Spinal cord (tissue), 10 donors: ENCODE results near the gene MPST. TPM values are rescaled to one million over a fixed set of nuclear protein-coding genes. Genes with fewer than 3 reads are reported as not detected.

ENCODE experiments used
- DNase-seq, 6 donors: peaks; one replicate each; pipeline versions ENCODE4 v3.0.0 to v3.0.0-alpha.2; 2013 to 2015; ENCODE audit warnings: low spot score in 6 of 6, low read depth in 4 of 6
- H3K27ac ChIP-seq: one replicate; pipeline ENCODE4 v1.5.1; 2013; ENCODE audit warnings: low read depth, low read length, control low read depth
- H3K27me3 ChIP-seq: one replicate; pipeline ENCODE4 v1.6.1; 2013; ENCODE audit warnings: low read length; ENCODE audit not compliant: control insufficient read depth, insufficient read depth
- H3K36me3 ChIP-seq: one replicate; pipeline ENCODE4 v1.6.1; 2013; ENCODE audit warnings: low read length; ENCODE audit not compliant: control insufficient read depth, insufficient read depth
- H3K4me1 ChIP-seq: one replicate; pipeline ENCODE4 v1.6.1; 2013; ENCODE audit warnings: low read length; ENCODE audit not compliant: control insufficient read depth, insufficient read depth
- H3K4me3 ChIP-seq: one replicate; pipeline ENCODE4 v1.5.1; 2013; ENCODE audit warnings: low read depth, low read length, control low read depth
- H3K9me3 ChIP-seq: one replicate; pipeline ENCODE4 v1.6.1; 2013; ENCODE audit warnings: low read length; ENCODE audit not compliant: control insufficient read depth, insufficient read depth
- WGBS: methylation state at CpG from one replicate; pipeline ENCODE4 v1.1.5; 2013; ENCODE audit warnings: missing lambda C conversion rate; ENCODE audit not compliant: insufficient coverage; 5-methylcytosine and 5-hydroxymethylcytosine counted together
- polyA plus RNA-seq, 2 donors: library from polyadenylated mRNA; unstranded; fragments of 120-200 nt; gene quantifications; one replicate each; pipeline ENCODE4 v1.2.1, GENCODE V29; 2013; ENCODE audit not compliant: insufficient read length in 2 of 2
- total RNA-seq, 2 donors: library from RNA; depleted of rRNA in 1 of 2; stranded (reverse); fragments of 120-200 nt in 1 of 2; fragments of >200 nt in 1 of 2; gene quantifications; one replicate each; pipeline versions ENCODE4 v1.2.3 to v1.2.4, GENCODE V29; 2013 to 2014
- donor health status: healthy.

The MPST gene
- total and polyA plus RNA-seq, 4 donors = 20.1 to 65.1 (median 47.5) TPM

DNA sequence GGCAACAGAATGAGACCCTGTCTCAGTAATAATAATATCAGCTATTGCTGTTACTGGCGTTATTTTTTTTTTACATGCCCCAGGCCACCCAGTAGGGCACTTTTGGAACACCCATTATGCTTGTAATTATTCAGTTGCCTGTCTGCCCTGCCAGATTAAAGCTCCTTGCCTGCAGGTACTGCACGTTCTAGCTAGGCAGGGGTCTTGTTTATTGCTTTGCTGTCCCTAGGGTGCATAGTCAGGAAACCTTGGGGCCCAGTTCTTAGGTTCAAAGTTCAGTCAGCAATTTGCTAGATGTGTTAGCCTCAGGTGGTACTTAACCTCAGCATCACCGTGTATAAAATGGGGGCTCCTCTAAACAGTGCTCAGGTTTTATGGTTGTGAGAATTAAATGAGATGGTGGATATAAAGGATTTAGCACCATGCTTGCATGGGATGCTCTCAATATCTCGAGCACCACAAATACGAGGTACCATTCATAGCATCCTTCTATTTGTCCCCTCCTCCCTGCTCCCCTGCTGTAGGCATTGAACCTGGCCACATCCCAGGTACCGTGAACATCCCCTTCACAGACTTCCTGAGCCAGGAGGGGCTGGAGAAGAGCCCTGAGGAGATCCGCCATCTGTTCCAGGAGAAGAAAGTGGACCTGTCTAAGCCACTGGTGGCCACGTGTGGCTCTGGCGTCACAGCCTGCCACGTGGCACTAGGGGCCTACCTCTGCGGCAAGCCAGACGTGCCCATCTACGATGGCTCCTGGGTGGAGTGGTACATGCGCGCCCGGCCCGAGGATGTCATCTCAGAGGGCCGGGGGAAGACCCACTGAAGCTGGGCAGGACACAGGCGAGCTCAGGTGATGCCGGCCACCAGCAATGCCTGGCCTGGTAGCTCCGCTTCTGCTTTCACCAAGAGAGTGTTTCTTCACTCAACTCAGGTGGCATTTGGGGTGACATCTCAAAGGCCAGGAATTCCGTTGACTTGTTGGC, 9.4 kb downstream of the MPST start:
- WGBS = 93% methylated on average over 21 of the region's 22 CpGs
- Histone ChIP-seq H3K36me3 (peaks cover 63% of the 10 kb centered on the region), H3K4me1 (no peaks in the 10 kb centered on the region), H3K27ac (no peak overlapping the region), H3K27me3 (no peaks in the 10 kb centered on the region), H3K9me3 (no peaks in the 10 kb centered on the region), H3K4me3 (no peak overlapping the region)
- no peak for DNase-seq

DNA sequence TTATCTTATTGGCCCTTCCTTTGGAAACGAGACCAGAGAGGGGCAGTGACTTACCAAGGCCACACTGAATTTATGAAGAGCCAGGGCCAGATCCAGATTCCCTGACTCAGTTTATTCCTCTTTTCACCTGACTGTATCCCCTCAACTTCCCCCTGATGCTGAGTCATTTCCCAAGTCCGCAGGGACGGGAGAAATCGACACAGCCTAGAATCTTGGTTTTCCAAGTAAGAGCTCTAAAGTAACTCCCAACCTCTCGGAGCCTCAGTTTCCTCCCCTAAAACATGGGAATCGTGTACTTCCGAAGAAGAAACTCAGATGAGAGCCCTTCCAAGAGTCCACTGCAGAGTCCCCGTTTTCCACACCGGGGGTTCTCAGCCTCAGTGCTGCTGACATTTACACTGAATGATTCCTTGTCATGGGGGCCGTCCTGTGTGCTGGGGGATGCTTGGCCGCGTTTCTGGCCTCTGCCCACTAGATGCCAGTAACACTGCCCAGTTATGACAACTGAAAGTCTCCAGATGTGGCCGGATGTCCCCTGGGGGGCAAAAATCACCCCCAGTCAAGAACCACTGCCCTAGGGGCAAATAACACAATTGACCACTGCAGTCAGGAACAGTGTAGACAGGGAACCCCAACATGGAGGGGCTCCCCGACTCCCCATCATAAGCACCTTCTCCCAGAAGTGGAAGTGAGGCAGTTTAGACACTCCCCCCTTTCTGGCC, 11.2 kb downstream of the MPST start:
- Histone ChIP-seq H3K4me3 (no peak overlapping the region), H3K9me3 (no peaks in the 10 kb centered on the region), H3K36me3 (peaks cover 46% of the 10 kb centered on the region), H3K4me1 (no peaks in the 10 kb centered on the region), H3K27ac (no peak overlapping the region), H3K27me3 (no peaks in the 10 kb centered on the region)
- no peak for DNase-seq
- WGBS = 68% methylated on average over 14 of the region's 14 CpGs

DNA sequence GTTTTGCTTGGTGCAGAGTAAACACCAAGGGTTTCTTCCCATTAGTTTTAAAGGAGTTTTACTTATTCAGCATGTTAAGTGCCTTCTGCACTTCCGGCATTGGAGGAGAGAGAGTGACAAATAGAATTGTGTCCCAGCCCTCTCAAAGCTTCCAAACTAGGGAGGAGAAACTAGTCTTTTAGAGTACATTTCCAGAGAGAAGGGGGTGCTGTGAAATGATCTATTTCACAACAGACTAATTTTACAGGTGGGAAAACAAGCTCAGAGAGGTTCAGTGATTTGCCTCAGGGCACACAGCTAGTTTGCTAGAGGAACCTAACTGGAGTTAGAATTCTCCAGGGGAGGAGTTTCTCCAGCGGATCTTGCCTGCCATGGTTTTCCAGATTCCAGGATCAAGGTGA, 12.6 kb downstream of the MPST start:
- no peak overlapping the region for H3K4me3 ChIP-seq

GRCh38 chr22:37032535-37033460, 13.3 kb downstream of the MPST start:
- Histone ChIP-seq H3K36me3 (peaks cover 25% of the 10 kb centered on the region), H3K4me1 (no peaks in the 10 kb centered on the region), H3K9me3 (no peaks in the 10 kb centered on the region), H3K4me3 (no peak overlapping the region), H3K27me3 (no peaks in the 10 kb centered on the region), H3K27ac (no peak overlapping the region)
- WGBS = 70% methylated on average over 13 of the region's 18 CpGs
- peak in 1 of 6 donors; percentile 23 for DNase-seq

More for the DNA sequence above, 12.6 kb downstream of the MPST start:
- peaks cover 32% of the 10 kb centered on the region for H3K36me3 ChIP-seq
- no peaks in the 10 kb centered on the region for H3K9me3 ChIP-seq
- no peak for DNase-seq
- WGBS = 63% methylated on average over 1 of the region's 2 CpGs
- H3K4me1 ChIP-seq = no peaks in the 10 kb centered on the region
- no peak overlapping the region for H3K27ac ChIP-seq
- no peaks in the 10 kb centered on the region for H3K27me3 ChIP-seq

DNA sequence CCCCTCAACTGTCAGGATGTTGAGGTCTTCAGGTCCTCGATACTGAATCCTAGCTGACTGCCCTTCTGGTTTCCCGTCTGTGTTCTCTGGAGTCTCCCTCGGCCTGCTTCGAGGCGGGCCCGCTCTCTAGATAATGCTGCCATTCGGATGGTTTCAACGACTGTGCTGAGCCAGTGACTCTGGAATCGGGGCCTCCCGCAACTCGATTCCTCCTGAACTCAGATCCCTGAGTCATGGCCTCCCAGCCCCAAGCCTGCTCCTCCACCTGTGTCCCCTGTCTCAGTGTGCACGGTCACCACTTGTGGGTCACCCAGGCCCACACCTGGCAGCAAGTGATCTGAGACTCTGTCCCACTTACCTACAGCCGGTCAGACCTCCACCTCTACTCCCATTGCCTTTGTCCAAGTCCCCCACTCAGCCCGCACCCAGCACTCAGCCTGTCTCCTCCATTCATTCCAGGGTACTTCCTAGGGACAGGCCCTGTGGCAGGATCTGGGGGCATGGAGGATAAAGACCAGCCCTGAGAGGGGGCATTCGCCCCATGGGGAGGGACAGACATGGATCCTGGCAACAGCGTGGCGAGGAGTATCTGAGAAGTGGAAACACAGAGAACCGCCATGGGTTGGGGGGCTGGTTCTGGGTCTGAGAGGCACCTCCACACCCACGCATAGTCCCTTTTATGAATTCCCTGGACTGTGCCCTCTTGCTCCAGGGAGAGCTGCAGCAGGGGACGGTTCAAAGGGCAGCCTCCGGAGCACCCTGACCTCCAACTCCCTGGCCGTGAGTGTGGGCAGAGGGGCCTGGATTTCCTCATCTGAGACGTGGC, 14.3 kb downstream of the MPST start:
- Histone ChIP-seq H3K4me1 (no peaks in the 10 kb centered on the region), H3K36me3 (peaks cover 25% of the 10 kb centered on the region), H3K4me3 (no peak overlapping the region), H3K27ac (no peak overlapping the region), H3K27me3 (no peaks in the 10 kb centered on the region), H3K9me3 (no peaks in the 10 kb centered on the region)
- DNase-seq = no peak
- WGBS = 90% methylated on average over 19 of the region's 23 CpGs

GRCh38 chr22:37036655-37037377, 17.3 kb downstream of the MPST start:
- no peak for DNase-seq
- H3K4me1 ChIP-seq = no peaks in the 10 kb centered on the region
- no peaks in the 10 kb centered on the region for H3K9me3 ChIP-seq
- peaks cover 4% of the 10 kb centered on the region for H3K36me3 ChIP-seq
- 93% methylated on average over 11 of the region's 11 CpGs for WGBS
- no peak overlapping the region for H3K4me3 ChIP-seq
- no peaks in the 10 kb centered on the region for H3K27me3 ChIP-seq
- no peak overlapping the region for H3K27ac ChIP-seq

GRCh38 chr22:37037669-37038068, 18.1 kb downstream of the MPST start:
- Histone ChIP-seq H3K4me1 (no peaks in the 10 kb centered on the region), H3K27me3 (no peaks in the 10 kb centered on the region), H3K27ac (no peak overlapping the region), H3K9me3 (no peaks in the 10 kb centered on the region), H3K4me3 (no peak overlapping the region), H3K36me3 (peaks cover 4% of the 10 kb centered on the region)
- WGBS = 49% methylated on average over 11 of the region's 14 CpGs
- DNase-seq = no peak

DNA sequence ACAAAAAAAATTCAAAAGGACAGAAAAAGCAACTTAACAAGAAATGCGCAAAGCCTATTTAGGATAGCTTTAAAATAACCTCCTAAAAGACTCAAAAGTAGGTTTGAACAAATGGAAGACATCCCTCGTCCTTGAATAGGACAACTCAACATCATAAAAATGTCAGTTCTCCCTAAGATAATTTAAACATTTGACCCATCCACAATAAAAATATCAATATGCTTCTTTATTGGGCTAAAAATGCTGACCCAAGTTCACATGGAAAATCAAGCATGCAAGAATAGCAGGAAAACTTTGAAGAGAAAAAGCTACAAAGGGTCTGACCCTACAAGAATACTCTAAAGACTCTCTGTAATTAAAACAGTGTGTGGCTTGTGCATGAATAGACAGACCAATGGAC, 19.9 kb downstream of the MPST start:
- no peak overlapping the region for H3K27ac ChIP-seq
- DNase-seq = no peak
- H3K4me1 ChIP-seq = peaks cover 8% of the 10 kb centered on the region
- no peaks in the 10 kb centered on the region for H3K9me3 ChIP-seq
- H3K4me3 ChIP-seq = no peak overlapping the region
- no CpG with 5 or more reads among the region's 2 CpGs for WGBS
- no peaks in the 10 kb centered on the region for H3K36me3 ChIP-seq
- H3K27me3 ChIP-seq = no peaks in the 10 kb centered on the region
